ENCODE data around the gene ACTR8. TPM values are rescaled to one million over a fixed set of nuclear protein-coding genes. Genes with fewer than 3 reads are reported as not detected.
A peak's percentile ranks its signal among the peaks of the same experiment; 100 is the strongest.

The ACTR8 gene
- total RNA-seq, 6 experiments from 2014 or later: 43.3 to 47.6 (median 45.6) TPM

DNA sequence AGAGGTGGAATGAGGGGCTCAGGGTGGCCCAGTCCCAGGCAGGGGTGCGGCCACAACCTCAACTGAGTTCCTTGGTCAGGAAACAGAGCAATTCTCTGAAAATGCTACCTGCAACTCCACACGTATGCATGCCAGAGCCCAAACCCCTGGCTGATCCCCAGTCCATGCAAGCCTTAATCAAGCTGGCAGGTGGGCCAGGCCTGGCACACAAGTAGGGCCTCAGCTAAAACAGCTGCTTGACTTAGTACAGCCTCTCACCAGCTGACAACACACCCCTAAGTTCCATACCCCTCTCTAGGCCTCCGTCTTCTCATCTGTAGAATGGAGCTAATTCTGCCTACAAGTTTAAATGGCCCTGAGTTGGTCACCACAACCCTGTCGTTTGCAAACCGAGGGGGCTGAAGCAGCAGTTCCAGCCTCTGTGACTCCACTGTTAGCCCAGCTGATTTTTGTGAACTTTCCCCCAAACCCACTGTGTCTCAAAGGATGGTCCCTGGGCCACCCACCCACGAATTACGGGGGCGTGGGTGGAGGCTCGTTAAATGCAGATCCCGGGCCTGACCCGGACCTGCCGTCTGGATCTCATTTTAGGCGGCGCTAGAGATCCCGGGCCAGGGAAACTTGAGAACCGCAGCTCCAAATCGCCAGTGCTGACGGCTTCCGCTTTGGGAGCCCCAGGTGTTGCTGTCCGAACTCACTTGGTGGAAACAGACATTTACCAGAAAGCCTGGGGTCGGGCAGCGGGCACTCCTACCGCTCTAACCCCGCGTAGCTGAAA, 36.7 kb downstream of the ACTR8 start:
- Mint-ChIP-seq H3K27me3 (ENCODE audit: insufficient read depth) (peaks cover 42% of the 10 kb centered on the region), H3K4me1 (ENCODE audit: low read depth) (no peaks in the 10 kb centered on the region), H3K36me3 (ENCODE audit: low read depth) (no peaks in the 10 kb centered on the region), H3K27ac (no peak overlapping the region), H3K4me3 (peak overlapping the region; percentile 29; the same call in 1 of the 2 replicates), H3K9me3 (no peaks in the 10 kb centered on the region)
- DNase-seq: no peak
- TF ChIP-seq, protein P1, sequence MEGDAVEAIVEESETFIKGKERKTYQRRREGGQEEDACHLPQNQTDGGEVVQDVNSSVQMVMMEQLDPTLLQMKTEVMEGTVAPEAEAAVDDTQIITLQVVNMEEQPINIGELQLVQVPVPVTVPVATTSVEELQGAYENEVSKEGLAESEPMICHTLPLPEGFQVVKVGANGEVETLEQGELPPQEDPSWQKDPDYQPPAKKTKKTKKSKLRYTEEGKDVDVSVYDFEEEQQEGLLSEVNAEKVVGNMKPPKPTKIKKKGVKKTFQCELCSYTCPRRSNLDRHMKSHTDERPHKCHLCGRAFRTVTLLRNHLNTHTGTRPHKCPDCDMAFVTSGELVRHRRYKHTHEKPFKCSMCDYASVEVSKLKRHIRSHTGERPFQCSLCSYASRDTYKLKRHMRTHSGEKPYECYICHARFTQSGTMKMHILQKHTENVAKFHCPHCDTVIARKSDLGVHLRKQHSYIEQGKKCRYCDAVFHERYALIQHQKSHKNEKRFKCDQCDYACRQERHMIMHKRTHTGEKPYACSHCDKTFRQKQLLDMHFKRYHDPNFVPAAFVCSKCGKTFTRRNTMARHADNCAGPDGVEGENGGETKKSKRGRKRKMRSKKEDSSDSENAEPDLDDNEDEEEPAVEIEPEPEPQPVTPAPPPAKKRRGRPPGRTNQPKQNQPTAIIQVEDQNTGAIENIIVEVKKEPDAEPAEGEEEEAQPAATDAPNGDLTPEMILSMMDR (IDR thresholded peaks at IDR 0.05): peak; percentile 35

DNA sequence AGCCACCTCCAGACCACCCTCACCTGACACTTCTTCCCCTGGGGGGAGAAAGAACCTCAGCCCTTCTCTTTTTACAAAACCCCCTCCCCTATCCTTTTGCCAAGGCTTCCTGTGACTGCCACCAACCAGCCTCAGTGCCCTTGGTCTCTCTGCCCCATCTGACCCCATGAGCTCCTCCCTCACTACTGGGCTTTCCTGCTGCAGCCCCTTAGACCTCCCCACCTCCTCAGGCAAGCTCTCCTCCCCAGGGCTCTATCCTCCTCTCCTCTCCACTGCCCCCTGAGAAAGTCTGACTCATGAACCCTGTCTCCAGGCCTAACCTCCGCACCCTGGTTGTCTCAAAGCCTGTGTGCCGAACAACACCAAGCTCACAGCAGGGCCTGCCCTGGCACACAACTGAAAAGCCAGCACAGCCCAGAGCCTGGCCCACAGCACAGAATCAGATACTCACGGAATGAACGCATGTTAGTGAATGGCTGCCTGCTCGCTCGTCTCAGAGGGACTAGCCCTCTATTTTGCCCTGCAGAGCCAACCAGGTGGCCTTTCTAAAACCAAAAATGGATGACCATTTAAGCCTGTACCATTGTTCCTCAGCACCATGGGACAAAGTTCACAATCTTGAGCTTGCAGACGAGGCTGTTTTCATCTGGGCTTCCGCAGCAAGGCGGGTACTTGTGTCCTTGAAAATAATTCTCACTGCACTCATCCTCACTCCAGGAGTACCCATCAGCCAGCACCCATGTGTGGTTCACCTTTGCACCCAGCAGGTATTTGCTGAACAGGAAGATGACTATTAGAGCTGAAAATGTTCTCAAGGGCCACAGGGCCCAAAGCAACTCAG, 37.5 kb downstream of the ACTR8 start:
- no peaks in the 10 kb centered on the region for H3K36me3 Mint-ChIP-seq (ENCODE audit: low read depth)

DNA sequence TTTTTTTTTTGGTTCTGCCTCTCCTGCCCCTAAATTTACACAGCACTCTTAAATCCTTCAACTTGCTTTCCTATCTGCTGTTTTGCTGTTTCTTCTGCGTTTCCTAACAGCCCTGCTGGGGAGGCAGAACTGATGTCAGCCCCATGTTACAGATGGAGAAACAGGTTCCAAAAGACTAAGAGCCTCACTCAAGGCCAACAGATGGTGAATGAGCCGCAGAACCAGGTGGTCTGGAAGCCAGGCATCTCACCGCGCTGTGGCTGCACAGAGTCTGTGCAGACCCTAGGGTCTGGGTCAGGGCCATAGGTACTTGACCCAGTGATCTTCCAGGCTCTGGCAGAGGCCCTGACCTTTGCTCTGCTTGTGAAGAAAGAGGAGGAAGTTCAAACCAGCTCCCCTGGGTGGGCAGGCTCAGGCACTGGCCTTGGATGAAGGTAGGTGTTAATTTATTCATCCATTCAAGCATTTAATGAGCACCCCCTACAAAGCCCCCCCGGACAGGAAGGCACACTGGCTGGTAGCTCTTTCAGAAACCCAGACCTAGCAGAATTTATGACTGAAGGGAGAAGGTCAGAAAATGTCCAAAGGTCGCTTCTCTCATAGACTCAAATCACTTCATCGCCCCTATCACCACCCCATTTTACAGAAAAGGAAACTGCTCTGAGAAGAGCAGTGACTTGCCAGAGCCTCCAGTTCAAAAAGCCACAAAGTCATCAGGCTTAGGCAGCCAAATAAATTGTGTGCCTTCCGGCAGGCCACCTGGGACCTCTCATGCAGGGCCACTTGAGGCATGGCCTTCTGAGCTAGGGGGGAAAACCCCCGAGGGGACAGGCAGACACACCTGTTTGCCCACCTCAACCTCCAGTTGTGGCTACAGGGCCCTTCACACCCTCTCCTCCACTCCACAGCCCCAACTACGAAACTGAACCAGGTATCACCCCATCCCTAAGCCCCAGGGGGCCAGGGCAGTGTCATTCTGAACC, 38.5 kb downstream of the ACTR8 start:
- Mint-ChIP-seq H3K27me3 (ENCODE audit: insufficient read depth) (peaks cover 44% of the 10 kb centered on the region), H3K4me1 (ENCODE audit: low read depth) (no peaks in the 10 kb centered on the region), H3K4me3 (no peak overlapping the region), H3K27ac (no peak overlapping the region), H3K36me3 (ENCODE audit: low read depth) (no peaks in the 10 kb centered on the region), H3K9me3 (no peaks in the 10 kb centered on the region)
- no peak for DNase-seq
- TF ChIP-seq, protein P1 (IDR thresholded peaks at IDR 0.05): no peak

More for the DNA sequence above, 37.5 kb downstream of the ACTR8 start:
- H3K4me3 Mint-ChIP-seq: no peak overlapping the region
- H3K27ac Mint-ChIP-seq: no peak overlapping the region
- H3K9me3 Mint-ChIP-seq: no peaks in the 10 kb centered on the region
- H3K27me3 Mint-ChIP-seq (ENCODE audit: insufficient read depth): peaks cover 42% of the 10 kb centered on the region
- no peaks in the 10 kb centered on the region for H3K4me1 Mint-ChIP-seq (ENCODE audit: low read depth)
- TF ChIP-seq, protein P1 (IDR thresholded peaks at IDR 0.05): no peak
- no peak for DNase-seq

DNA sequence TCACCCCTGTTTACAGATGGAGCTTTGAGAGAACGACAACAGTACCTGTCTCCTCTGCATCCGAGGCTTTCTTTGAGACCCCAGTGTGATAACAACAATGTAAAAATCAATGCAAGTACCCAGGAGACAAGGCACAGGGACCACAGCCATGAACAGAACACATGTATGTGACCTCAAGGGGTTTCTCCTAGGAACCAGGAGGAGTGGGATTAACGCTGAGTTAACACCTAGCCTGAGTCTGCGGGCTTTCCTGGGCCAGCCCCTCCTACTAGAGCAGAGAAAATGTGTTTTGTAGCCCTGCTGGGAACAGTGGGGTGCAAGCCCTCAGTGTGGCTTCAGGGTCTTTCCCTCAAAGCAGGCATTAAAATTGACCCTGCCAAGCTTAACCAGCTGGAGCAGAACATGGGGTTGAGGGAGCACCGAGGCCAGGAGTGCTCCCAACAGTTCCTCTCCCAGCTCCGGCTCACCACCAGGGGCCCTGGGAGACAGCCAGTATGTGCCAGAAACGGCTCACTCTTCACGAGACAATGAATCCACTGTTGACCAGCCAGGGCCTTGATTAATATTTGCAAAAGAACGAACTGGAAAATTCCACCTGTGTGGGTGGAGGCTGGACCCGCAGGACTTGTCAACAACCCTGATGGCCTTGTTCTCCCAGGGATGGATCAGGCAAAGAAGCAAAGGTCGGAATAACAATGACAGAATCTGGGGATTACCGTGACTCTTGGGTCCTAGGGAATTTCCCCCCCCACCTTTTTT, 39.3 kb downstream of the ACTR8 start:
- Mint-ChIP-seq H3K4me3 (no peak overlapping the region), H3K9me3 (no peaks in the 10 kb centered on the region), H3K4me1 (ENCODE audit: low read depth) (no peaks in the 10 kb centered on the region), H3K27me3 (ENCODE audit: insufficient read depth) (peaks cover 39% of the 10 kb centered on the region), H3K27ac (no peak overlapping the region), H3K36me3 (ENCODE audit: low read depth) (no peaks in the 10 kb centered on the region)
- DNase-seq: no peak
- TF ChIP-seq, protein P1 (IDR thresholded peaks at IDR 0.05): no peak

Measured in HFFc6 (cell line).